ENCODE data around the gene TRPM3. TPM values are rescaled to one million over a fixed set of nuclear protein-coding genes. Genes with fewer than 3 reads are reported as not detected.

Gene TRPM3
- total and polyA plus RNA-seq, 4 donors, result 0.07 to 0.89 (median 0.67) TPM

DNA sequence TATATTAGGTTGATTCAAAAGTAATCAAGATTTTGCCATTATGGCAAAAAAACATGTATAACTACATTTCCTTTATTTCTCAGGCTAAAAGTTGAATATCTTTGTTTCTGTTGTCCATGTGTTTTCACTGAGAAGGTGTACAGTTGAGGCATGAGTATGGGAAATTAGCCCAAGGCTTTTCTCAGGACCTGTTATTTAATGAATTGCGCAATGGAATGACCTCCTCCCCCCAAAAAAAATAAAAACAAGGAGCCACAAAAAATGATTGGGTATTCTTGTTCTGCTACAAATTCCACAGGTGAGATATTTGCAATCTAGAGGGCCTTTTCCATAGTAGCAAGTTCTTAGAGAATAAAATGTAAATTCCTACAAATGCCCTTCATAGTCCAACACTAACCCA lies 186.8 kb downstream of the TRPM3 start:
- 99% methylated on average over 1 of the region's 1 CpG for WGBS
- TF ChIP-seq HNF4A (conservative IDR thresholded peaks at IDR 0.05), result no peak
- no peak for TF ChIP-seq JUND (IDR thresholded peaks at IDR 0.05)
- TF ChIP-seq, protein P1, sequence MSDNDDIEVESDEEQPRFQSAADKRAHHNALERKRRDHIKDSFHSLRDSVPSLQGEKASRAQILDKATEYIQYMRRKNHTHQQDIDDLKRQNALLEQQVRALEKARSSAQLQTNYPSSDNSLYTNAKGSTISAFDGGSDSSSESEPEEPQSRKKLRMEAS (IDR thresholded peaks at IDR 0.05), result no peak
- TF ChIP-seq NR2F2 (IDR thresholded peaks at IDR 0.05), result no peak
- no peak for TF ChIP-seq RXRA (IDR thresholded peaks at IDR 0.05)
- TF ChIP-seq EGR1 (IDR thresholded peaks at IDR 0.05; ENCODE audit: low read depth in 2 of 2), result no peak
- no peak for TF ChIP-seq YY1 (IDR thresholded peaks at IDR 0.05)
- no peak for TF ChIP-seq HNF4G (IDR thresholded peaks at IDR 0.05)
- TF ChIP-seq RAD21 (IDR thresholded peaks at IDR 0.05), result no peak
- DNase-seq (ENCODE audit: low spot score), result no peak

DNA sequence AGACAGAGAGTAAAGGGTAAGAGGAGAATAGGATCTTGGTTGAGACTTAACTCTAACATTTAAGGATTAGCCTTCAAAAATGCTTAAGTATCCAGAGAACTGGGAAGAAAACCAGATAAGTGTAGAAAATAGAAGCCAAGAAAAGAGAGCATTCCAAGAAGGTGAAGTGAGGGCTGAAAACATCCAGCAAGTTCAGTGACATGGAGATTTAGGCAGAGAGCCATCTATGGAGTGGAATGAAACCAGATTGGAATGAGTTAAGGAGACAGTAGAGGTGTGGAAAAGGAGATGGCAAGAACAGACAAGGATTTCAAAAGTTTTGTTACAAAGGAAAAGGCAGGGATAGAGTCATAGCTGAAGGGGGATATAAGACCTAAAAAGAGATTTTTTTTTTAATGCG lies 188.1 kb downstream of the TRPM3 start:
- no peaks in the 10 kb centered on the region for H3K4me1 ChIP-seq (ENCODE audit: control insufficient read depth in 4 of 4, insufficient read depth in 4 of 4, low read length in 3 of 4)
- H3K27ac ChIP-seq (ENCODE audit: low read depth in 1 of 2, low read length in 2 of 2), result no peak overlapping the region
- no peak overlapping the region for H3K9ac ChIP-seq (ENCODE audit: low read depth in 1 of 2, low read length in 2 of 2)
- H3K27me3 ChIP-seq (ENCODE audit: control insufficient read depth in 4 of 4, insufficient read depth in 4 of 4, low read length in 3 of 4), result no peaks in the 10 kb centered on the region
- WGBS, result 94% methylated on average over 1 of the region's 1 CpG
- H3K9me3 ChIP-seq (ENCODE audit: control insufficient read depth in 4 of 4, low read length in 3 of 4), result no peaks in the 10 kb centered on the region
- no peak for TF ChIP-seq YY1 (IDR thresholded peaks at IDR 0.05)
- TF ChIP-seq, protein P2, sequence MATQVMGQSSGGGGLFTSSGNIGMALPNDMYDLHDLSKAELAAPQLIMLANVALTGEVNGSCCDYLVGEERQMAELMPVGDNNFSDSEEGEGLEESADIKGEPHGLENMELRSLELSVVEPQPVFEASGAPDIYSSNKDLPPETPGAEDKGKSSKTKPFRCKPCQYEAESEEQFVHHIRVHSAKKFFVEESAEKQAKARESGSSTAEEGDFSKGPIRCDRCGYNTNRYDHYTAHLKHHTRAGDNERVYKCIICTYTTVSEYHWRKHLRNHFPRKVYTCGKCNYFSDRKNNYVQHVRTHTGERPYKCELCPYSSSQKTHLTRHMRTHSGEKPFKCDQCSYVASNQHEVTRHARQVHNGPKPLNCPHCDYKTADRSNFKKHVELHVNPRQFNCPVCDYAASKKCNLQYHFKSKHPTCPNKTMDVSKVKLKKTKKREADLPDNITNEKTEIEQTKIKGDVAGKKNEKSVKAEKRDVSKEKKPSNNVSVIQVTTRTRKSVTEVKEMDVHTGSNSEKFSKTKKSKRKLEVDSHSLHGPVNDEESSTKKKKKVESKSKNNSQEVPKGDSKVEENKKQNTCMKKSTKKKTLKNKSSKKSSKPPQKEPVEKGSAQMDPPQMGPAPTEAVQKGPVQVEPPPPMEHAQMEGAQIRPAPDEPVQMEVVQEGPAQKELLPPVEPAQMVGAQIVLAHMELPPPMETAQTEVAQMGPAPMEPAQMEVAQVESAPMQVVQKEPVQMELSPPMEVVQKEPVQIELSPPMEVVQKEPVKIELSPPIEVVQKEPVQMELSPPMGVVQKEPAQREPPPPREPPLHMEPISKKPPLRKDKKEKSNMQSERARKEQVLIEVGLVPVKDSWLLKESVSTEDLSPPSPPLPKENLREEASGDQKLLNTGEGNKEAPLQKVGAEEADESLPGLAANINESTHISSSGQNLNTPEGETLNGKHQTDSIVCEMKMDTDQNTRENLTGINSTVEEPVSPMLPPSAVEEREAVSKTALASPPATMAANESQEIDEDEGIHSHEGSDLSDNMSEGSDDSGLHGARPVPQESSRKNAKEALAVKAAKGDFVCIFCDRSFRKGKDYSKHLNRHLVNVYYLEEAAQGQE (IDR thresholded peaks at IDR 0.05), result no peak
- TF ChIP-seq HNF4A (conservative IDR thresholded peaks at IDR 0.05), result no peak
- TF ChIP-seq, protein P3, sequence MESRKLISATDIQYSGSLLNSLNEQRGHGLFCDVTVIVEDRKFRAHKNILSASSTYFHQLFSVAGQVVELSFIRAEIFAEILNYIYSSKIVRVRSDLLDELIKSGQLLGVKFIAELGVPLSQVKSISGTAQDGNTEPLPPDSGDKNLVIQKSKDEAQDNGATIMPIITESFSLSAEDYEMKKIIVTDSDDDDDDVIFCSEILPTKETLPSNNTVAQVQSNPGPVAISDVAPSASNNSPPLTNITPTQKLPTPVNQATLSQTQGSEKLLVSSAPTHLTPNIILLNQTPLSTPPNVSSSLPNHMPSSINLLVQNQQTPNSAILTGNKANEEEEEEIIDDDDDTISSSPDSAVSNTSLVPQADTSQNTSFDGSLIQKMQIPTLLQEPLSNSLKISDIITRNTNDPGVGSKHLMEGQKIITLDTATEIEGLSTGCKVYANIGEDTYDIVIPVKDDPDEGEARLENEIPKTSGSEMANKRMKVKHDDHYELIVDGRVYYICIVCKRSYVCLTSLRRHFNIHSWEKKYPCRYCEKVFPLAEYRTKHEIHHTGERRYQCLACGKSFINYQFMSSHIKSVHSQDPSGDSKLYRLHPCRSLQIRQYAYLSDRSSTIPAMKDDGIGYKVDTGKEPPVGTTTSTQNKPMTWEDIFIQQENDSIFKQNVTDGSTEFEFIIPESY (IDR thresholded peaks at IDR 0.05), result no peak
- no peak for TF ChIP-seq NR2F2 (IDR thresholded peaks at IDR 0.05)
- TF ChIP-seq, protein P4, sequence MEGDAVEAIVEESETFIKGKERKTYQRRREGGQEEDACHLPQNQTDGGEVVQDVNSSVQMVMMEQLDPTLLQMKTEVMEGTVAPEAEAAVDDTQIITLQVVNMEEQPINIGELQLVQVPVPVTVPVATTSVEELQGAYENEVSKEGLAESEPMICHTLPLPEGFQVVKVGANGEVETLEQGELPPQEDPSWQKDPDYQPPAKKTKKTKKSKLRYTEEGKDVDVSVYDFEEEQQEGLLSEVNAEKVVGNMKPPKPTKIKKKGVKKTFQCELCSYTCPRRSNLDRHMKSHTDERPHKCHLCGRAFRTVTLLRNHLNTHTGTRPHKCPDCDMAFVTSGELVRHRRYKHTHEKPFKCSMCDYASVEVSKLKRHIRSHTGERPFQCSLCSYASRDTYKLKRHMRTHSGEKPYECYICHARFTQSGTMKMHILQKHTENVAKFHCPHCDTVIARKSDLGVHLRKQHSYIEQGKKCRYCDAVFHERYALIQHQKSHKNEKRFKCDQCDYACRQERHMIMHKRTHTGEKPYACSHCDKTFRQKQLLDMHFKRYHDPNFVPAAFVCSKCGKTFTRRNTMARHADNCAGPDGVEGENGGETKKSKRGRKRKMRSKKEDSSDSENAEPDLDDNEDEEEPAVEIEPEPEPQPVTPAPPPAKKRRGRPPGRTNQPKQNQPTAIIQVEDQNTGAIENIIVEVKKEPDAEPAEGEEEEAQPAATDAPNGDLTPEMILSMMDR (IDR thresholded peaks at IDR 0.05; ENCODE audit: low read depth, low read length, missing input control), result no peak
- no peak for TF ChIP-seq TAF1 (conservative IDR thresholded peaks at IDR 0.05)
- TF ChIP-seq, protein P5, sequence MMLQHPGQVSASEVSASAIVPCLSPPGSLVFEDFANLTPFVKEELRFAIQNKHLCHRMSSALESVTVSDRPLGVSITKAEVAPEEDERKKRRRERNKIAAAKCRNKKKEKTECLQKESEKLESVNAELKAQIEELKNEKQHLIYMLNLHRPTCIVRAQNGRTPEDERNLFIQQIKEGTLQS (IDR thresholded peaks at IDR 0.05), result no peak
- TF ChIP-seq GABPA (IDR thresholded peaks at IDR 0.05 in 1 of 2, conservative IDR thresholded peaks at IDR 0.05 in 1 of 2), result no peak
- no peak for TF ChIP-seq RAD21 (IDR thresholded peaks at IDR 0.05)
- TF ChIP-seq EGR1 (IDR thresholded peaks at IDR 0.05; ENCODE audit: low read depth in 2 of 2), result no peak
- TF ChIP-seq, protein P1 (IDR thresholded peaks at IDR 0.05), result no peak
- no peak for TF ChIP-seq HNF4G (IDR thresholded peaks at IDR 0.05)
- no peak for TF ChIP-seq SP1 (IDR thresholded peaks at IDR 0.05)
- TF ChIP-seq RXRA (IDR thresholded peaks at IDR 0.05), result no peak
- TF ChIP-seq FOXA2 (IDR thresholded peaks at IDR 0.05), result no peak
- no peak overlapping the region for H3K4me3 ChIP-seq (ENCODE audit: low read depth in 1 of 3, low read length in 3 of 3)
- no peaks in the 10 kb centered on the region for H3K36me3 ChIP-seq (ENCODE audit: control insufficient read depth in 4 of 4, insufficient read depth in 3 of 4, low read depth in 1 of 4, low read length in 3 of 4)
- DNase-seq (ENCODE audit: low spot score), result no peak

More for the DNA sequence above, 186.8 kb downstream of the TRPM3 start:
- Histone ChIP-seq H3K27ac (ENCODE audit: low read depth in 1 of 2, low read length in 2 of 2) (no peak overlapping the region), H3K27me3 (ENCODE audit: control insufficient read depth in 4 of 4, insufficient read depth in 4 of 4, low read length in 3 of 4) (no peaks in the 10 kb centered on the region), H3K4me3 (ENCODE audit: low read depth in 1 of 3, low read length in 3 of 3) (no peak overlapping the region), H3K9me3 (ENCODE audit: control insufficient read depth in 4 of 4, low read length in 3 of 4) (no peaks in the 10 kb centered on the region), H3K4me1 (ENCODE audit: control insufficient read depth in 4 of 4, insufficient read depth in 4 of 4, low read length in 3 of 4) (no peaks in the 10 kb centered on the region), H3K9ac (ENCODE audit: low read depth in 1 of 2, low read length in 2 of 2) (no peak overlapping the region), H3K36me3 (ENCODE audit: control insufficient read depth in 4 of 4, insufficient read depth in 3 of 4, low read depth in 1 of 4, low read length in 3 of 4) (no peaks in the 10 kb centered on the region)

Data from liver (tissue), 9 donors.